GM19324 (cell line): ENCODE data around the gene SLC25A23.
"Not testable (repeated sequence)": the region's sequence is repeated elsewhere in the genome, so short reads cannot be mapped to it uniquely, and the experiment has no call there.

ENCODE experiments used
- ATAC-seq: cut with Tn5 transposase; IDR thresholded peaks from one replicate; pipeline ENCODE4 v1.9.1; 2021; ENCODE audit warnings: mild to moderate bottlenecking, moderate library complexity; ENCODE audit not compliant: unreplicated experiment, low FRiP score

The SLC25A23 gene

GRCh38 chr19:6458695-6459261 lies 814 bp downstream of the SLC25A23 start:
- ATAC-seq, result no peak

- no peak for ATAC-seq
Measured at GRCh38 chr19:6457958-6458694, 1.5 kb downstream of the SLC25A23 start.

GRCh38 chr19:6455924-6456323 lies 3.7 kb downstream of the SLC25A23 start:
- no peak for ATAC-seq

- no peak for ATAC-seq
Measured at GRCh38 chr19:6453951-6454565, 5.5 kb downstream of the SLC25A23 start.

GRCh38 chr19:6452899-6453298 lies 6.7 kb downstream of the SLC25A23 start:
- ATAC-seq, result no peak

GRCh38 chr19:6452223-6452614 lies 7.4 kb downstream of the SLC25A23 start:
- ATAC-seq, result no peak

- no peak for ATAC-seq
Measured at GRCh38 chr19:6451583-6452222, 7.9 kb downstream of the SLC25A23 start.

- no peak for ATAC-seq
Measured at GRCh38 chr19:6450166-6450565, 9.4 kb downstream of the SLC25A23 start.

- no peak for ATAC-seq
Measured at GRCh38 chr19:6448045-6448444, 11.5 kb downstream of the SLC25A23 start.

- ATAC-seq, result no peak
Measured at GRCh38 chr19:6446452-6446851, 13.1 kb downstream of the SLC25A23 start.

- ATAC-seq, result no peak
Measured at GRCh38 chr19:6443986-6444385, 15.6 kb downstream of the SLC25A23 start.

GRCh38 chr19:6442087-6442688 lies 17.4 kb downstream of the SLC25A23 start:
- ATAC-seq, result no peak

GRCh38 chr19:6440905-6441304 lies 18.7 kb downstream of the SLC25A23 start:
- ATAC-seq, result no peak

- no peak for ATAC-seq
Measured at GRCh38 chr19:6439743-6440142, 19.8 kb downstream of the SLC25A23 start.

- no peak for ATAC-seq
Measured at GRCh38 chr19:6433663-6434062, 25.9 kb downstream of the SLC25A23 start, which contains the start of gene SLC25A41. SLC25A41 (minus strand) TSS chr19:6433763; CDS start chr19:6433693, 70 bp downstream.

GRCh38 chr19:6433165-6433564 lies 26.4 kb downstream of the SLC25A23 start:
- no peak for ATAC-seq

- no peak for ATAC-seq
Measured at GRCh38 chr19:6431891-6432290, 27.7 kb downstream of the SLC25A23 start.

- ATAC-seq, result no peak
Measured at GRCh38 chr19:6429419-6430221, 30.0 kb downstream of the SLC25A23 start.

- not testable (repeated sequence) for ATAC-seq
Measured at GRCh38 chr19:6428692-6429418, 30.7 kb downstream of the SLC25A23 start.
